ENCODE results near the gene OPRD1. TPM values are rescaled to one million over a fixed set of nuclear protein-coding genes. Genes with fewer than 3 reads are reported as not detected.
"Not testable (repeated sequence)": the region's sequence is repeated elsewhere in the genome, so short reads cannot be mapped to it uniquely, and the experiment has no call there.

The OPRD1 gene
- total RNA-seq, 1 donor from 2014 or later = not detected

DNA sequence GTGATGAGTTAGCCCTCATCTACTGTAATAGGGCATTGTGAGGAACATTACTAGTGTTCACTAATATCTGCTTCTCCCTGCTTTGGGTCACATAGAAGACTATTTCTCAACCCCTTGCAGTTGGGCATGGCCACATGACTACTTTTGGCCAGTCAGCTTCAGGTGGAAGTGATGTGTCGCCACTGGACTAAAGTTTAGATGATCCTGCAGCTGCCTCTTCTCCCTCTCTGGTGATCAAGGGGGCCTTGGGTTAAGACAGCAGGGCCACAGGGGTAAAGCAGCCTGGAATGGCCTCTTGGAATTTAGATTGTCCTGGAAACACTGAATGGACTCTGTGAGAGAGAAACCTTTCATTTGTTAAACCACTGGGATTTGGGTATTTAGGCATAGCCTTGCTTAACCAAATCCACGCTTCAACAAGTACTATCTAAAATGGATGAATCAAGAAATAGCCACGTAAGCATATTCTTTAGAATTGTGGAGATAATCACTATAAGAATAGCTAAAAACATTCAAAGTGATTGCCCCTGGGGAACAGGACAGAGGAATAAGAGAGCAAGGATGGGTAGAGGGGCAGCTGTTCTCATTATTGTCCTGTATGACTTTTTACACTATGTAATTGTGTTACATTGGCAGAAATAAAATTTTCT is 41.2 kb downstream of the OPRD1 start:
- no peak for DNase-seq
- H3K27me3 ChIP-seq (ENCODE audit: low read depth) = peaks cover 13% of the 10 kb centered on the region
- no peak overlapping the region for H3K27ac ChIP-seq
- no peaks in the 10 kb centered on the region for H3K36me3 ChIP-seq
- no peak for TF ChIP-seq CTCF (IDR thresholded peaks at IDR 0.05)
- H3K4me1 ChIP-seq = no peaks in the 10 kb centered on the region
- intact Hi-C loops (cut with DNase I) = no loop called here
- no peaks in the 10 kb centered on the region for H3K9me3 ChIP-seq
- ATAC-seq = no peak
- no peak overlapping the region for H3K4me3 ChIP-seq

GRCh38 chr1:28854406-28854805 is 42.4 kb downstream of the OPRD1 start:
- H3K9me3 ChIP-seq; intact Hi-C loops (cut with DNase I); H3K4me3 ChIP-seq; H3K27ac ChIP-seq; ATAC-seq; H3K36me3 ChIP-seq; H3K4me1 ChIP-seq; DNase-seq: not testable (repeated sequence)
- peaks cover 13% of the 10 kb centered on the region for H3K27me3 ChIP-seq (ENCODE audit: low read depth)

- ATAC-seq (no peak), DNase-seq (no peak)
- Histone ChIP-seq H3K27ac (no peak overlapping the region), H3K27me3 (ENCODE audit: low read depth) (peaks cover 13% of the 10 kb centered on the region), H3K36me3 (no peaks in the 10 kb centered on the region), H3K4me1 (no peaks in the 10 kb centered on the region), H3K4me3 (no peak overlapping the region), H3K9me3 (no peaks in the 10 kb centered on the region)
- intact Hi-C loops (cut with DNase I) = no loop called here
- no peak for TF ChIP-seq CTCF (IDR thresholded peaks at IDR 0.05)
Measured at GRCh38 chr1:28855046-28855445, 43.1 kb downstream of the OPRD1 start.

GRCh38 chr1:28855469-28855951 is 43.5 kb downstream of the OPRD1 start:
- no peaks in the 10 kb centered on the region for H3K36me3 ChIP-seq
- no peak for TF ChIP-seq CTCF (IDR thresholded peaks at IDR 0.05)
- H3K27ac ChIP-seq = no peak overlapping the region
- DNase-seq = peak; percentile 49
- H3K4me1 ChIP-seq = no peaks in the 10 kb centered on the region
- no peak overlapping the region for H3K4me3 ChIP-seq
- H3K27me3 ChIP-seq (ENCODE audit: low read depth) = peaks cover 13% of the 10 kb centered on the region
- no peaks in the 10 kb centered on the region for H3K9me3 ChIP-seq
- intact Hi-C loops (cut with DNase I) = no loop called here
- peak; percentile 37 to 47 for ATAC-seq

DNA sequence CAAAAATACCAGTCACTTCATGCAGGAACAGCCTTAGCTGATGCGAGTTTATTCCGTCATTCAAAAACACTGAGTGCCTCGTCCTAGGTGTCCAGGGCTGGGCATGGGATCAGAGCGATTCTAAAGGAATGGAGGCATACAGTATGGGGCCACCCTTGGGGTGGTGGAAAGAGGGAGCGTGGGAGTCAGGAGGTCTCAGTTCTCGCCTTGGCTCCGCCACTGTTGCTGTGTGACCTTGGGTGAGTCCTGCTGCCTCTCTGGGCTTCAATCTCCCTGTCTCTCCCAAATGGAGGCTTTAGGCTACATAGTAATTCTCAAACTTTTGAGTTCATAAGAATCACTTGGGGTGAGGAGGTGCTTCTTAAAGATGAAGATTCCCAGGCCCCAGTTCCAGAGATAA is 44.0 kb downstream of the OPRD1 start:
- no peaks in the 10 kb centered on the region for H3K9me3 ChIP-seq
- ATAC-seq (no peak), DNase-seq (no peak)
- no peak overlapping the region for H3K4me3 ChIP-seq
- TF ChIP-seq CTCF (IDR thresholded peaks at IDR 0.05) = no peak
- H3K36me3 ChIP-seq = no peaks in the 10 kb centered on the region
- no peaks in the 10 kb centered on the region for H3K4me1 ChIP-seq
- intact Hi-C loops (cut with DNase I) = no loop called here
- H3K27ac ChIP-seq = no peak overlapping the region
- peaks cover 13% of the 10 kb centered on the region for H3K27me3 ChIP-seq (ENCODE audit: low read depth)

DNA sequence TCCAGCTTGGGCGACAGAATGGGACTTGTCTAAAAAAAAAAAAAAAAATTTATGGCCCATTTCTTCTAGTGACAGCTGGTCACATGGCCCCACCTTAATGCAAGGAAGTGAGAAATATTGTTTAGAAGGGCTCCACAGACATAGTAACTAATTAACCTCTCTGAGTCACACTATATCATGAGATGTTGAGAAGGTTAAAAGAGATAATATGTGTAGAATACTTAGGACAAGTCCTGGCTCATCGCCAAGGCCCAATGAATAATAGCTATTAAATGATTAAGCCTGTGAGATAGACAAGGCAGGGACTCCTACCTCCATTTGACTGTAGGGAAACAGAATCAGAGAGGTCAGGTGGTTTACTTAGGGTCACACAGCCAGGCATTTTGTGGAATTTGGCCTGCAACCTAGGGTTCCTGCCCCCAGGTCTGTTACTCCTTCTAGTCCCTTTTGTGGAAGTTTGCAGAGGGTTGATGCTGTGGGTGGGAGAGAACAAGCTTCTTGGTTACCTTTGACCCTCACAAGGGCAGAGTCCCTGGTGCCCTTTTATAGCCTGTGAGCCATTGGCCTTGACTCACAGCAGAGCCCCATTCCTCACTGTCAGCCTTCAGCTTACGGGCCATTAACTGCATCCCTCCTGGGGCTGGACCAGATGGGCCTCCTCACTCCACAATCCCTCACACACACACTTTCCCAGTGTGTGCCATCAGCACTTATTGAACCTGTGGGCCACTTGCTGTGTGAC is 48.5 kb downstream of the OPRD1 start:
- no peak overlapping the region for H3K4me3 ChIP-seq
- ATAC-seq = no peak
- H3K27me3 ChIP-seq (ENCODE audit: low read depth) = peaks cover 4% of the 10 kb centered on the region
- no peak for TF ChIP-seq CTCF (IDR thresholded peaks at IDR 0.05)
- no peaks in the 10 kb centered on the region for H3K36me3 ChIP-seq
- H3K27ac ChIP-seq = no peak overlapping the region
- no peak for DNase-seq
- intact Hi-C loops (cut with DNase I) = no loop called here
- H3K4me1 ChIP-seq = no peaks in the 10 kb centered on the region
- H3K9me3 ChIP-seq = no peaks in the 10 kb centered on the region

All from lower lobe of right lung (tissue), 2 donors.